Gastrocnemius medialis (tissue), 4 donors: ENCODE measurements around the gene DTNA.

ENCODE experiments used
- CTCF ChIP-seq, 5 experiments: fragments of 450-650 bp in 3 of 5; fragments of 200-600 bp in 2 of 5; sonication (generic) in 2 of 5; IDR thresholded peaks in 4 of 5; conservative IDR thresholded peaks in 1 of 5; 1 replicate in 4 of 5; 2 replicates in 1 of 5; pipeline ENCODE4 v1.5.1; 2016 to 2019; ENCODE audit warnings: antibody characterized with exemption in 5 of 5, mild to moderate bottlenecking in 3 of 5, moderate library complexity in 3 of 5
- POLR2A ChIP-seq, 2 donors: fragments of 450-650 bp; IDR thresholded peaks; one replicate each; pipeline ENCODE4 v1.6.1; 2017; ENCODE audit warnings: antibody characterized with exemption in 2 of 2, mild to moderate bottlenecking in 2 of 2, moderate library complexity in 2 of 2

- TF ChIP-seq POLR2A (IDR thresholded peaks at IDR 0.05), result no peak
- no peak for TF ChIP-seq CTCF (IDR thresholded peaks at IDR 0.05 in 4 of 5, conservative IDR thresholded peaks at IDR 0.05 in 1 of 5)
Measured at GRCh38 chr18:34904994-34905393, 194.9 kb downstream of the DTNA start.
